ENCODE results near the gene KRTAP5-11.
"Not testable (repeated sequence)": the region's sequence is repeated elsewhere in the genome, so short reads cannot be mapped to it uniquely, and the experiment has no call there.

Gene KRTAP5-11

GRCh38 chr11:71551711-71552110 is 31.0 kb downstream of the KRTAP5-11 start:
- Histone ChIP-seq H3K9me3 (ENCODE audit: low read length) (no peaks in the 10 kb centered on the region), H3K9ac (ENCODE audit: low read length) (no peak overlapping the region), H3K27me3 (ENCODE audit: control insufficient read depth in 1 of 2, insufficient read depth in 2 of 2, low read length in 2 of 2) (no peaks in the 10 kb centered on the region), H3K4me1 (ENCODE audit: insufficient read depth, low read length) (no peaks in the 10 kb centered on the region), H3K4me3 (ENCODE audit: low read depth in 1 of 2, low read length in 2 of 2) (no peak overlapping the region), H3K27ac (ENCODE audit: low read depth, low read length) (no peak overlapping the region), H3K36me3 (ENCODE audit: insufficient read depth, low read length) (no peaks in the 10 kb centered on the region)

- H3K9ac ChIP-seq (ENCODE audit: low read length) = no peak overlapping the region
- H3K27ac ChIP-seq (ENCODE audit: low read depth, low read length) = no peak overlapping the region
- no peaks in the 10 kb centered on the region for H3K27me3 ChIP-seq (ENCODE audit: control insufficient read depth in 1 of 2, insufficient read depth in 2 of 2, low read length in 2 of 2)
Observed at GRCh38 chr11:71548716-71549151, 33.9 kb downstream of the KRTAP5-11 start.

GRCh38 chr11:71548120-71548519 is 34.6 kb downstream of the KRTAP5-11 start, which contains the start of gene KRTAP5-9:
KRTAP5-9 (plus strand) TSS chr11:71548420; CDS start chr11:71548658, 238 bp downstream.
- Histone ChIP-seq H3K9me3 (ENCODE audit: low read length) (no peaks in the 10 kb centered on the region), H3K27ac (ENCODE audit: low read depth, low read length) (no peak within 1 kb of the TSS), H3K9ac (ENCODE audit: low read length) (no peak within 1 kb of the TSS), H3K4me3 (ENCODE audit: low read depth in 1 of 2, low read length in 2 of 2) (no peak within 1 kb of the TSS), H3K4me1 (ENCODE audit: insufficient read depth, low read length) (no peaks in the 10 kb centered on the region), H3K36me3 (ENCODE audit: insufficient read depth, low read length) (no peaks in the 10 kb centered on the region), H3K27me3 (ENCODE audit: control insufficient read depth in 1 of 2, insufficient read depth in 2 of 2, low read length in 2 of 2) (no peaks in the 10 kb centered on the region)

More at GRCh38 chr11:71548716-71549151, 33.9 kb downstream of the KRTAP5-11 start:
- Histone ChIP-seq H3K9me3 (ENCODE audit: low read length) (no peaks in the 10 kb centered on the region), H3K36me3 (ENCODE audit: insufficient read depth, low read length) (no peaks in the 10 kb centered on the region), H3K4me3 (ENCODE audit: low read depth in 1 of 2, low read length in 2 of 2) (no peak overlapping the region), H3K4me1 (ENCODE audit: insufficient read depth, low read length) (no peaks in the 10 kb centered on the region)

GRCh38 chr11:71545405-71545966 is 37.2 kb downstream of the KRTAP5-11 start:
- H3K4me1 ChIP-seq (ENCODE audit: insufficient read depth, low read length) = no peaks in the 10 kb centered on the region
- H3K9ac ChIP-seq (ENCODE audit: low read length) = no peak overlapping the region
- no peaks in the 10 kb centered on the region for H3K36me3 ChIP-seq (ENCODE audit: insufficient read depth, low read length)
- H3K9me3 ChIP-seq (ENCODE audit: low read length) = no peaks in the 10 kb centered on the region
- no peak overlapping the region for H3K27ac ChIP-seq (ENCODE audit: low read depth, low read length)
- no peaks in the 10 kb centered on the region for H3K27me3 ChIP-seq (ENCODE audit: control insufficient read depth in 1 of 2, insufficient read depth in 2 of 2, low read length in 2 of 2)
- no peak overlapping the region for H3K4me3 ChIP-seq (ENCODE audit: low read depth in 1 of 2, low read length in 2 of 2)

GRCh38 chr11:71544525-71545214 is 38.0 kb downstream of the KRTAP5-11 start:
- no peaks in the 10 kb centered on the region for H3K9me3 ChIP-seq (ENCODE audit: low read length)
- H3K9ac ChIP-seq (ENCODE audit: low read length) = no peak overlapping the region
- no peak overlapping the region for H3K4me3 ChIP-seq (ENCODE audit: low read depth in 1 of 2, low read length in 2 of 2)
- no peaks in the 10 kb centered on the region for H3K4me1 ChIP-seq (ENCODE audit: insufficient read depth, low read length)
- H3K27me3 ChIP-seq (ENCODE audit: control insufficient read depth in 1 of 2, insufficient read depth in 2 of 2, low read length in 2 of 2) = no peaks in the 10 kb centered on the region
- H3K36me3 ChIP-seq (ENCODE audit: insufficient read depth, low read length) = no peaks in the 10 kb centered on the region
- no peak overlapping the region for H3K27ac ChIP-seq (ENCODE audit: low read depth, low read length)

- H3K27me3 ChIP-seq (ENCODE audit: control insufficient read depth in 1 of 2, insufficient read depth in 2 of 2, low read length in 2 of 2) = no peaks in the 10 kb centered on the region
- no peaks in the 10 kb centered on the region for H3K36me3 ChIP-seq (ENCODE audit: insufficient read depth, low read length)
- no peak overlapping the region for H3K9ac ChIP-seq (ENCODE audit: low read length)
- no peaks in the 10 kb centered on the region for H3K4me1 ChIP-seq (ENCODE audit: insufficient read depth, low read length)
- no peak overlapping the region for H3K27ac ChIP-seq (ENCODE audit: low read depth, low read length)
- no peak overlapping the region for H3K4me3 ChIP-seq (ENCODE audit: low read depth in 1 of 2, low read length in 2 of 2)
- no peaks in the 10 kb centered on the region for H3K9me3 ChIP-seq (ENCODE audit: low read length)
Observed at GRCh38 chr11:71543866-71544265, 38.8 kb downstream of the KRTAP5-11 start.

- H3K27me3 ChIP-seq (ENCODE audit: control insufficient read depth in 1 of 2, insufficient read depth in 2 of 2, low read length in 2 of 2) = no peaks in the 10 kb centered on the region
- H3K36me3 ChIP-seq (ENCODE audit: insufficient read depth, low read length) = no peaks in the 10 kb centered on the region
- no peak overlapping the region for H3K9ac ChIP-seq (ENCODE audit: low read length)
- H3K4me1 ChIP-seq (ENCODE audit: insufficient read depth, low read length) = no peaks in the 10 kb centered on the region
- H3K9me3 ChIP-seq (ENCODE audit: low read length) = no peaks in the 10 kb centered on the region
- no peak overlapping the region for H3K27ac ChIP-seq (ENCODE audit: low read depth, low read length)
- H3K4me3 ChIP-seq (ENCODE audit: low read depth in 1 of 2, low read length in 2 of 2) = no peak overlapping the region
Observed at GRCh38 chr11:71542879-71543777, 39.5 kb downstream of the KRTAP5-11 start.

- H3K4me1 ChIP-seq (ENCODE audit: insufficient read depth, low read length) = no peaks in the 10 kb centered on the region
- no peaks in the 10 kb centered on the region for H3K9me3 ChIP-seq (ENCODE audit: low read length)
- no peaks in the 10 kb centered on the region for H3K27me3 ChIP-seq (ENCODE audit: control insufficient read depth in 1 of 2, insufficient read depth in 2 of 2, low read length in 2 of 2)
- H3K9ac ChIP-seq (ENCODE audit: low read length) = no peak overlapping the region
- H3K36me3 ChIP-seq (ENCODE audit: insufficient read depth, low read length) = no peaks in the 10 kb centered on the region
- H3K27ac ChIP-seq (ENCODE audit: low read depth, low read length) = no peak overlapping the region
- no peak overlapping the region for H3K4me3 ChIP-seq (ENCODE audit: low read depth in 1 of 2, low read length in 2 of 2)
Observed at GRCh38 chr11:71542382-71542781, 40.3 kb downstream of the KRTAP5-11 start.

GRCh38 chr11:71540521-71541304 is 42.0 kb downstream of the KRTAP5-11 start:
- not testable (repeated sequence) for H3K4me1 ChIP-seq (ENCODE audit: insufficient read depth, low read length); H3K27me3 ChIP-seq (ENCODE audit: control insufficient read depth in 1 of 2, insufficient read depth in 2 of 2, low read length in 2 of 2); H3K9ac ChIP-seq (ENCODE audit: low read length); H3K27ac ChIP-seq (ENCODE audit: low read depth, low read length); H3K36me3 ChIP-seq (ENCODE audit: insufficient read depth, low read length); H3K4me3 ChIP-seq (ENCODE audit: low read depth in 1 of 2, low read length in 2 of 2); H3K9me3 ChIP-seq (ENCODE audit: low read length)

GRCh38 chr11:71539971-71540370 is 42.7 kb downstream of the KRTAP5-11 start:
- not testable (repeated sequence) for H3K27ac ChIP-seq (ENCODE audit: low read depth, low read length); H3K27me3 ChIP-seq (ENCODE audit: control insufficient read depth in 1 of 2, insufficient read depth in 2 of 2, low read length in 2 of 2); H3K4me1 ChIP-seq (ENCODE audit: insufficient read depth, low read length); H3K9ac ChIP-seq (ENCODE audit: low read length); H3K4me3 ChIP-seq (ENCODE audit: low read depth in 1 of 2, low read length in 2 of 2); H3K9me3 ChIP-seq (ENCODE audit: low read length); H3K36me3 ChIP-seq (ENCODE audit: insufficient read depth, low read length)

GRCh38 chr11:71539017-71539416 is 43.7 kb downstream of the KRTAP5-11 start:
- no peaks in the 10 kb centered on the region for H3K27me3 ChIP-seq (ENCODE audit: control insufficient read depth in 1 of 2, insufficient read depth in 2 of 2, low read length in 2 of 2)
- no peaks in the 10 kb centered on the region for H3K4me1 ChIP-seq (ENCODE audit: insufficient read depth, low read length)
- H3K4me3 ChIP-seq (ENCODE audit: low read depth in 1 of 2, low read length in 2 of 2) = no peak overlapping the region
- H3K9me3 ChIP-seq (ENCODE audit: low read length) = no peaks in the 10 kb centered on the region
- H3K9ac ChIP-seq (ENCODE audit: low read length) = no peak overlapping the region
- H3K27ac ChIP-seq (ENCODE audit: low read depth, low read length) = no peak overlapping the region
- H3K36me3 ChIP-seq (ENCODE audit: insufficient read depth, low read length) = no peaks in the 10 kb centered on the region
